Stimulated activated CD8-positive, alpha-beta memory T cell treated with anti-CD3 and anti-CD28 coated beads, Interleukin-12 subunit alpha, Interleukin-12 subunit beta, amount 100 ng/mL, for 4 hours (primary cell): Measurements from ENCODE around the gene GMPR.
"Not testable (repeated sequence)": the region's sequence is repeated elsewhere in the genome, so short reads cannot be mapped to it uniquely, and the experiment has no call there.

Source experiments
- DNase-seq: peaks from one replicate; pipeline ENCODE4 v3.0.0-alpha.2; 2020; ENCODE audit warnings: low read depth

The GMPR gene

DNA sequence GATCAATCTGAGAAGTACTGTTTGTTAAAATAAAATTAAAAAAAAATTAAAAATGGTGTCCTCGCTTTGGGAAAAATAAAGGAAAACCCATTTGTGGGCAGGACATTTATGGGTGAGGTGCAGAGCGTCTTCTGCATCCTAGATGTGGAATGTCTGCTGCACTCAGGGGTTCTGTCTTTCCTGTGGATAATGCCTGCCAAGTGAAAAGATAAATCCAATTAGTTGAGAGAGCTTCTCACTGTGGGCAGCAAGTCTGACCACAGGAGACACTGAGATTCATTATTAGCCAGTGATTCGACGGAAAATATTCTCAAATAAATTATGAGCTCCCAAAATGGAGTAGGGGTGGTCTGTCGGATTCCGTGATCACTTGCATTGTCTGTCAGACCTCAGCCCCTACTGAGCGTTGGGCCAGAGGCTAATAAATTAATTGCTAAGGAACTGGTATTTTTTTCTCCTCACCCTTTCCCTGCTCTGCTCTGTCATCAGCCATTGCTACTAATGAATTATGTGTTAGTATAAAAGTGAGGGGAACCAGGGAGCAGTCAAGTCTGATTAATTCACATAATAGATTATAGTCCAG lies 10.0 kb downstream of the GMPR start:
- no peak for DNase-seq

GRCh38 chr6:16249971-16250370 lies 11.6 kb downstream of the GMPR start:
- DNase-seq, result no peak

GRCh38 chr6:16251706-16252105 lies 13.3 kb downstream of the GMPR start:
- no peak for DNase-seq

GRCh38 chr6:16252686-16253299 lies 14.4 kb downstream of the GMPR start:
- no peak for DNase-seq

- no peak for DNase-seq
These were observed 15.2 kb downstream of the GMPR start for GRCh38 chr6:16253399-16254144.

DNA sequence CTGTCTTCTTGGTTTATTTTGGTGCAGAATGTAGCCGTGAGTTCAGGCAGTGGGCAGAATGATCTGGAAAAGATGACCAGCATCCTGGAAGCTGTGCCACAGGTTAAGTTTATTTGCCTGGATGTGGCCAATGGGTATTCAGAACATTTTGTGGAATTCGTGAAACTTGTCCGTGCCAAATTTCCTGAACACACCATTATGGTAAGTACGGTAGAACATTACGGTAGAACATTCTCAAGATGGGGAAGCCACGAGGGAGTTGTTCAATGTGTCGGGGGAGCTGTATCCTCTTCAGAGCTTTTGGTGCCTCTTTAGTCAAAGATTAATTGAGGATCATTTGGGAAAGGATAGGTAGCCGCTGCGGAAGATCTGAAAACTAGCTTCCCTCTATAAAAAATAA lies 16.1 kb downstream of the GMPR start:
- no peak for DNase-seq

GRCh38 chr6:16256781-16257180 lies 18.4 kb downstream of the GMPR start:
- DNase-seq, result no peak

- no peak for DNase-seq
These were observed 19.8 kb downstream of the GMPR start for GRCh38 chr6:16257999-16258708.

GRCh38 chr6:16258709-16259075 lies 20.3 kb downstream of the GMPR start:
- DNase-seq, result no peak

GRCh38 chr6:16259604-16260003 lies 21.2 kb downstream of the GMPR start:
- not testable (repeated sequence) for DNase-seq

DNA sequence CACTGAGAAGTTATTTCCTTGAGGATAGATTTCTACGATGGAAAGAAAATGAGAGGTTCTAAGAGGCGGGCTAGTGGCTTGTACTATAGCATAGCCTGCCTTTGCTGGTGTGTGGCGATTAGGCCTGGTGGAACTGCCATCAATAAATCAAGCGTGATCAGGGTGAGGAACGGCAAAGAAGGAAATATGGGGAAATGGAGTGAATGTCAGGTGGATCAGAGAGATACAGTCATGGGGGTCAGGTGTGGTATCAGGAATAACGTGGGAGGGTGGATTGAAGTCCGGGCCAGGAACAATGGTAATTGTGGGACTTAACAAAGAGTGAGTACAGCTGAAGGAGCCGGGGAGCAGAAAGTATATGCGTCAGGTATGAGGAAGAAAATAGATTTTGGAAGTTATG lies 22.2 kb downstream of the GMPR start:
- DNase-seq, result not testable (repeated sequence)

DNA sequence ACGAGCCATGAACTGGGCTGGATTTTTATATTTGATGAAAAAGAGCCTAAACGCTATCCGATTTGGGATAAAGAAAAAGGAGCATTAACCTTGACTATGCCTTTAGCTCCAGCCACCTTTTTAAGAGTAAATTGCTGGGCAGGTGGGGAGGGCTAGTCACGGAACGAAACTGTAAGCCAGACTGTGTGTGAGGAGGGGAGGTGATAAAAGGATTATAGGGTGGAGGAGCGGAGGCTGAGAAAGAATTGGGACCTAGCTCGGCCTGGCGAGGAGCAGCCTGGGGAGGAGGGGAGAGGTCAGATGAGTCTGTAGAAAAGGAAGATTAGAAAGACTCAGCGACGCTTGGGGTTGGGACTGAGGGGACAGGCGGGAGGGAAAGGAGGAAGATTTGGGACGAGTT lies 24.4 kb downstream of the GMPR start:
- DNase-seq, result not testable (repeated sequence)

DNA sequence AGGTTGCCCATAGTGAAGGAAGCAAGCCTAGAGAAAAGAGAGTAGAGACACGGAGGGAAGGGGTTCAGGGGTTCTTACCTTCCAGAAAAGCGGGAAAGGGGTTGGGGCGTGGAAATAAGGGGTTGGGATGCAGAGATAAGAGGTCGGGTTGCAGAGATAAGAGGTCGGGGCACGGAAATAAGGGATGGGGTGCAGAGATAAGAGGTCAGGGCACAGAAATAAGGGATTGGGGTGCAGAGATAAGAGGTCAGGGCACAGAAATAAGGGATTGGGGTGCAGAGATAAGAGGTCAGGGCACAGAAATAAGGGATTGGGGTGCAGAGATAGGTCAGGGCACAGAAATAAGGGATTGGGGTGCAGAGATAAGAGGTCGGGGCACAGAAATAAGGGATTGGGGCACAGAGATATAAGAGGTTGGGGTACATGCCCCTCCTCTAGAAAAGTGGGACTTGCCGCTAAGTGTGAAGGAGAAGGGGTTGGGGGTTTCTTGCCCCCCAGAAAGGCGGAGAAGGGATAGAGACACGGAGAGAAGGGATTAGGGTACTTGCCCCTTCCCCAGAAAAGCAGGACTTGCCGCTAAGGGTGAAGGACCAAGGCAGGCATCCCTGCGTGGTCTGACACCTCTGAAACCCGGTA lies 25.2 kb downstream of the GMPR start:
- not testable (repeated sequence) for DNase-seq

GRCh38 chr6:16264785-16265184 lies 26.4 kb downstream of the GMPR start:
- no peak for DNase-seq

- DNase-seq, result no peak
These were observed 27.3 kb downstream of the GMPR start for GRCh38 chr6:16265351-16266341.

DNA sequence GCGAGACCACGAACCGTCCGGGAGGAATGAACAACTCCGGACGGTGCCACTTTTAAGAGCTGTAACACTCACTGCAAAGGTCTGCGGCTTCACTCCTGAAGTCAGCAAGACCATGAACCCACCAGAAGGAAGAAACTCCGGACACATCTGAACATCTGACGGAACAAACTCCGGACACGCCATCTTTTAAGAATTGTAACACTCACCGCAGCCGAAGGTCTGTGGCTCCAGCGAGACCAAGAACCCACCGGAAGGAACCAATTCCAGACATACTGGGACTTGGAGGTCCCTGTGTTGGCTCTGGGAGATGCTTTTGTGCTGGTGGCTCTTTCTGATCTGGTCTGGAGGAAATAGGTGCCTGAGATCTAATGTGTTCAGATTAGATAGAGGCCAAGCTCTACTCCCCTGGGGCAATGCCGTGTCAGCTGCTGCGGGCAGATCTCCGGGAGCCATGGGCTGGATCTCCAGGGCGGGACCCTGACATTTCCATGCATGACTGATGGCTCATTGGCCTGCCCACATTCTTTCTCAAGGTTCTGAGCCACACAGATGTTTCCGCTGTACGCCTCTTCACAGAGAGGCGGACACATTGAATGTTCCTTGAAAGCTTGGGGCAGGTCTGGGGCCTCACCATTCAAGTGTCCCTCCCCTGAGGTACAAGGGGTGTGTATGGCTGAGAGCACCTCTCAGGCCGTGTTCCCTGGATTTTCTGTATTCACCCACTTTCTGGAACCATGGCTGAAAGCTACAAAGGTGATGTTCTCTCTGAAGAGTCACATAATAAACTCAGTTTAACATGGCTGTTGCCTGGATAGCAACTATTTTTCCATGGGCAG lies 29.3 kb downstream of the GMPR start:
- no peak for DNase-seq

DNA sequence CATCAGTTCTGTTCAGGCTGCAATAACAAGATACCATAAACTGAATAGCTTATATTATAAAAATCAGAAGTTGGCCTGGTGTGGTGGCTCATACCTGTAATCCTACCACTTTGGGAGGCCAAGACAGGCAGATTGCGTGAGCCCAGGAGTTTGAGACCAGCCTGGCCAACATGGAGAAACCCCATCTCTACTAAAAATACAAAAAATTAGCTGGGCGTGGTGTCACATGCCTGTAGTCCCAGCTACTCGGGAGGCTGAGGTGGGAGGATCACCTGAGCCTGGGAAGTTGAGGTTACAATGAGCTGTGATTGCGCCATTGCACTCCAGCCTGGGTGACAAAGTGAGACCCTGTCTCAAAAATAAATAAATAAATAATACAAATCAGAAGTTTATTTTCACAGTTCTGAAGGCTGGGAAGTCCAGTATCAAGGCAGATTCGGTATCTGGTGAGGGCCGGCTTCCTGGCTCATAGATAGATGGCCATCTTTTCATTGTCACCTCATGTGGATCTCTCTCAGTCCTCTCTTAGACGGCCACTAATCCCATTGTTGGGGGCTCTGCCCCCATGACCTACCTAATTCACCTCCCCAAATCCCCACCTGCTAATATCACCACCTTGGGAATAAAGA lies 31.2 kb downstream of the GMPR start:
- not testable (repeated sequence) for DNase-seq

DNA sequence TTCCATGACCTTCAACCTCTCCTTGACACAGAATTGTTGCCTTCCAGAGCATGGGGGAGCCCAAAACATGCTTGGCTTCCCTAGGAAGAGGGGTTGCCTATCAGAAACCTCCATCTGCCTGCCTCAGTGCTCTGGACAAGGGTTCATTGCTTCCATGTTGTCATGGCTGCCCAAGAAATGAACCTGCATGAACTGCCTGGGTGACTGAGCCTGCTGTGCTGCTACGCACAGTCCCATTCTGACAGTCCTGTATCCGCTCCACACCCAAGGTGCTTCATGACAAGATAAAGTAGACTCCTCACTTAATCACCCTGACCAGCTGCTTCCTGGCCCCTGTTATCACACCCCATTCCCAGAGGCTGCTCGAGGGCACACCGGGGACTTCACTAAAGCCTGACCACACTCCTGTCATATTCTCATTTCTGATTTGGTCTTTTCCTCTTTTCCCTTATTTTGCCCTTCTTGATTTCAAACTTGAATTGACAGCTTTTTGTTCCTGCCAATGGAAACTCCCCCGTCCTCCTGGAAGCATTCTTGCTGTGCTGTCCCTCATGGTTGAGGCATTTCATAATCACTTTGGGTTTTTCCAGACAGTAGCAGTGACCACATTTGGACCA lies 31.9 kb downstream of the GMPR start:
- DNase-seq, result no peak

GRCh38 chr6:16271428-16271827 lies 33.0 kb downstream of the GMPR start:
- no peak for DNase-seq
